Liver (tissue), 9 donors: ENCODE data around the gene ATOH7. TPM values are rescaled to one million over a fixed set of nuclear protein-coding genes. Genes with fewer than 3 reads are reported as not detected.

Experiments
- DNase-seq: peaks from one replicate; pipeline ENCODE4 v3.0.0-alpha.2; 2017; ENCODE audit warnings: low spot score
- H3K27ac ChIP-seq, 2 donors: one replicate each; pipeline ENCODE4 v1.7.0; 2013; ENCODE audit warnings: inconsistent platforms in 2 of 2, low read length in 2 of 2, control low read depth in 1 of 2, low read depth in 1 of 2, mild to moderate bottlenecking in 1 of 2
- H3K27me3 ChIP-seq, 4 donors: one replicate each; pipeline versions ENCODE4 v1.6.1 to v1.7.0; 2013; ENCODE audit warnings: low read length in 3 of 4, inconsistent platforms in 1 of 4, mild to moderate bottlenecking in 1 of 4, moderate library complexity in 1 of 4; ENCODE audit not compliant: control insufficient read depth in 4 of 4, insufficient read depth in 4 of 4
- H3K36me3 ChIP-seq, 4 donors: one replicate each; pipeline versions ENCODE4 v1.6.1 to v1.7.0; 2013; ENCODE audit warnings: low read length in 3 of 4, mild to moderate bottlenecking in 3 of 4, low read depth in 1 of 4, moderate library complexity in 1 of 4; ENCODE audit not compliant: control insufficient read depth in 4 of 4, insufficient read depth in 3 of 4
- H3K4me1 ChIP-seq, 4 donors: one replicate each; pipeline versions ENCODE4 v1.6.1 to v1.7.0; 2013; ENCODE audit warnings: low read length in 3 of 4, mild to moderate bottlenecking in 3 of 4, moderate library complexity in 1 of 4; ENCODE audit not compliant: control insufficient read depth in 4 of 4, insufficient read depth in 4 of 4
- H3K4me3 ChIP-seq, 3 donors: one replicate each; pipeline versions ENCODE4 v1.6.1 to v1.7.0; 2013; ENCODE audit warnings: low read length in 3 of 3, control low read depth in 1 of 3, low read depth in 1 of 3, mild to moderate bottlenecking in 1 of 3
- H3K9ac ChIP-seq, 2 donors: one replicate each; pipeline ENCODE4 v1.7.0; 2013; ENCODE audit warnings: low read length in 2 of 2, mild to moderate bottlenecking in 2 of 2, moderate library complexity in 2 of 2, control low read depth in 1 of 2, low read depth in 1 of 2
- H3K9me3 ChIP-seq, 4 donors: one replicate each; pipeline versions ENCODE4 v1.6.1 to v1.7.0; 2013; ENCODE audit warnings: low read length in 3 of 4; ENCODE audit not compliant: control insufficient read depth in 4 of 4
- EGR1 ChIP-seq, 2 donors: IDR thresholded peaks; 2 replicates each; pipeline ENCODE4 v1.6.1; 2016 to 2018; ENCODE audit warnings: antibody characterized with exemption in 2 of 2, low read depth in 2 of 2
- FOXA1 ChIP-seq: IDR thresholded peaks from 2 replicates; pipeline ENCODE4 v1.6.1; 2016; ENCODE audit warnings: antibody characterized with exemption
- FOXA2 ChIP-seq: IDR thresholded peaks from 2 replicates; pipeline ENCODE4 v1.6.1; 2016; ENCODE audit warnings: antibody characterized with exemption
- GABPA ChIP-seq, 2 donors: IDR thresholded peaks in 1 of 2; conservative IDR thresholded peaks in 1 of 2; 2 replicates each; pipeline ENCODE4 v1.6.1; 2016; ENCODE audit warnings: antibody characterized with exemption in 2 of 2, mild to moderate bottlenecking in 1 of 2, moderate library complexity in 1 of 2
- HNF4A ChIP-seq, 2 donors: conservative IDR thresholded peaks; 2 replicates each; pipeline ENCODE4 v1.6.1; 2016; ENCODE audit warnings: antibody characterized with exemption in 2 of 2, mild to moderate bottlenecking in 2 of 2
- HNF4G ChIP-seq: IDR thresholded peaks from 2 replicates; pipeline ENCODE4 v1.6.1; 2016; ENCODE audit warnings: antibody characterized with exemption
- JUND ChIP-seq, 2 donors: IDR thresholded peaks; 2 replicates each; pipeline ENCODE4 v1.6.1; 2016; ENCODE audit warnings: antibody characterized with exemption in 2 of 2
- MAX ChIP-seq: IDR thresholded peaks from 2 replicates; pipeline ENCODE4 v1.6.1; 2016; ENCODE audit warnings: antibody characterized with exemption
- NR2F2 ChIP-seq: IDR thresholded peaks from 2 replicates; pipeline ENCODE4 v1.6.1; 2016; ENCODE audit warnings: antibody characterized with exemption
- RAD21 ChIP-seq, 2 donors: IDR thresholded peaks; 2 replicates each; pipeline ENCODE4 v1.6.1; 2016; ENCODE audit warnings: antibody characterized with exemption in 2 of 2, mild to moderate bottlenecking in 2 of 2
- SP1 ChIP-seq: IDR thresholded peaks from 2 replicates; pipeline ENCODE4 v1.6.1; 2018; ENCODE audit warnings: antibody characterized with exemption, mild to moderate bottlenecking
- TAF1 ChIP-seq: conservative IDR thresholded peaks from 2 replicates; pipeline ENCODE4 v1.6.1; 2016; ENCODE audit warnings: antibody characterized with exemption, mild to moderate bottlenecking
- YY1 ChIP-seq: IDR thresholded peaks from 2 replicates; pipeline ENCODE4 v1.6.1; 2016; ENCODE audit warnings: antibody characterized with exemption, mild to moderate bottlenecking
- WGBS: extraction: QIAGEN DNeasy Blood & Tissue Kit; methylation state at CpG from one replicate; pipeline ENCODE4 v1.1.7; 2013; 5-methylcytosine and 5-hydroxymethylcytosine counted together
- polyA plus RNA-seq, 2 donors: library from polyadenylated mRNA; stranded (reverse) in 1 of 2; unstranded in 1 of 2; fragments of 200-250 nt in 1 of 2; fragments of >200 nt in 1 of 2; fragmentation: Nextera tagmentation in 1 of 2; extraction: Ambion mirVana in 1 of 2; gene quantifications; one replicate each; pipeline versions ENCODE4 v1.2.1 to v1.2.3, GENCODE V29; 2013 to 2015
- total RNA-seq, 2 donors: library from RNA; depleted of rRNA; stranded (reverse); fragments of >200 nt; gene quantifications; one replicate each; pipeline ENCODE4 v1.2.3, GENCODE V29; 2014
- TF ChIP-seq, protein P1 (sequence below): fragments of 150-350 bp; IDR thresholded peaks from 2 replicates; pipeline ENCODE4 v1.5.1; 2017; ENCODE audit warnings: improper control_type of control experiment, low read depth, low read length; ENCODE audit not compliant: missing input control
- TF ChIP-seq, protein P2 (sequence below): IDR thresholded peaks from 2 replicates; pipeline ENCODE4 v1.6.1; 2016; ENCODE audit warnings: antibody characterized with exemption
- TF ChIP-seq, protein P3 (sequence below): IDR thresholded peaks from 2 replicates; pipeline ENCODE4 v1.6.1; 2016; ENCODE audit warnings: antibody characterized with exemption
- TF ChIP-seq, protein P4 (sequence below): IDR thresholded peaks from 2 replicates; pipeline ENCODE4 v1.6.1; 2016; ENCODE audit warnings: antibody characterized with exemption, mild to moderate bottlenecking
- donor health status: healthy.
- donor health status: healthy.
- donor health status: healthy.
- donor health status: healthy.
- donor health status: healthy.

The ATOH7 gene
- total and polyA plus RNA-seq, 4 donors = 0.14 to 0.33 TPM; not detected in 2

- peak; percentile 56 for DNase-seq
- Histone ChIP-seq H3K27me3 (no peaks in the 10 kb centered on the region), H3K9me3 (no peaks in the 10 kb centered on the region), H3K9ac (no peak overlapping the region), H3K4me1 (peaks cover 0 to 2% (median 0%) of the 10 kb centered on the region in 4 donors), H3K4me3 (no peak overlapping the region), H3K27ac (no peak overlapping the region), H3K36me3 (no peaks in the 10 kb centered on the region)
- no peak for TF ChIP-seq EGR1 (IDR thresholded peaks at IDR 0.05; ENCODE audit: low read depth in 2 of 2)
- TF ChIP-seq HNF4A (conservative IDR thresholded peaks at IDR 0.05) = peak in 1 of 2 donors; percentile 9
- TF ChIP-seq MAX = no peak
- no peak for TF ChIP-seq FOXA1
- peak; percentile 94 to 95 for TF ChIP-seq RAD21 (IDR thresholded peaks at IDR 0.05)
- TF ChIP-seq, protein P1, sequence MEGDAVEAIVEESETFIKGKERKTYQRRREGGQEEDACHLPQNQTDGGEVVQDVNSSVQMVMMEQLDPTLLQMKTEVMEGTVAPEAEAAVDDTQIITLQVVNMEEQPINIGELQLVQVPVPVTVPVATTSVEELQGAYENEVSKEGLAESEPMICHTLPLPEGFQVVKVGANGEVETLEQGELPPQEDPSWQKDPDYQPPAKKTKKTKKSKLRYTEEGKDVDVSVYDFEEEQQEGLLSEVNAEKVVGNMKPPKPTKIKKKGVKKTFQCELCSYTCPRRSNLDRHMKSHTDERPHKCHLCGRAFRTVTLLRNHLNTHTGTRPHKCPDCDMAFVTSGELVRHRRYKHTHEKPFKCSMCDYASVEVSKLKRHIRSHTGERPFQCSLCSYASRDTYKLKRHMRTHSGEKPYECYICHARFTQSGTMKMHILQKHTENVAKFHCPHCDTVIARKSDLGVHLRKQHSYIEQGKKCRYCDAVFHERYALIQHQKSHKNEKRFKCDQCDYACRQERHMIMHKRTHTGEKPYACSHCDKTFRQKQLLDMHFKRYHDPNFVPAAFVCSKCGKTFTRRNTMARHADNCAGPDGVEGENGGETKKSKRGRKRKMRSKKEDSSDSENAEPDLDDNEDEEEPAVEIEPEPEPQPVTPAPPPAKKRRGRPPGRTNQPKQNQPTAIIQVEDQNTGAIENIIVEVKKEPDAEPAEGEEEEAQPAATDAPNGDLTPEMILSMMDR = peak; percentile 67
- no peak for TF ChIP-seq FOXA2
- TF ChIP-seq, protein P2, sequence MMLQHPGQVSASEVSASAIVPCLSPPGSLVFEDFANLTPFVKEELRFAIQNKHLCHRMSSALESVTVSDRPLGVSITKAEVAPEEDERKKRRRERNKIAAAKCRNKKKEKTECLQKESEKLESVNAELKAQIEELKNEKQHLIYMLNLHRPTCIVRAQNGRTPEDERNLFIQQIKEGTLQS = no peak
- WGBS = 44% methylated on average over 10 of the region's 10 CpGs
Measured at GRCh38 chr10:68208424-68209042, 23.4 kb downstream of the ATOH7 start.

DNA sequence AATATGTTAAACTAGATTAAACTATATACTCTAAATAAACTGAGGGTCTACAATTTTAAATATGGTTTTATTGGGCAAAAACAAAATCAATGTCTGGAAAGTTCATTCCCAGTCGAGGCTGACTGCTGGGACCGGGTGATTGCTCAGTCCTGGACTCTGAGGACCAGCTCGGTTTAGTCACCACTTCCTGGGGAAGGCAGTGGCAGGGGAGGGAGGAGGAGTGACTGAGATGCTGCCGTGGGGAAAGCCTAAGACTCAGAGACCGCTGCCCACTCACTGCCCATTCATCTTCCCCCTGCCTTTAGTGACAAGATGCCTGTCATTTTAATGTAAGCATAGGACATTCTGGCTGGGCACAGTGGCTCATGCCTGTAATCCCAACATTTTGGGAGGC lies 29.0 kb downstream of the ATOH7 start:
- Histone ChIP-seq H3K27me3 (no peaks in the 10 kb centered on the region), H3K9me3 (no peaks in the 10 kb centered on the region), H3K4me3 (no peak overlapping the region), H3K9ac (no peak overlapping the region), H3K36me3 (no peaks in the 10 kb centered on the region), H3K4me1 (no peaks in the 10 kb centered on the region), H3K27ac (no peak overlapping the region)
- no peak for DNase-seq
- 47% methylated on average over 5 of the region's 5 CpGs for WGBS
- TF ChIP-seq NR2F2 = no peak
- no peak for TF ChIP-seq HNF4A (conservative IDR thresholded peaks at IDR 0.05)
- TF ChIP-seq, protein P2 = no peak
- no peak for TF ChIP-seq MAX
- TF ChIP-seq, protein P3, sequence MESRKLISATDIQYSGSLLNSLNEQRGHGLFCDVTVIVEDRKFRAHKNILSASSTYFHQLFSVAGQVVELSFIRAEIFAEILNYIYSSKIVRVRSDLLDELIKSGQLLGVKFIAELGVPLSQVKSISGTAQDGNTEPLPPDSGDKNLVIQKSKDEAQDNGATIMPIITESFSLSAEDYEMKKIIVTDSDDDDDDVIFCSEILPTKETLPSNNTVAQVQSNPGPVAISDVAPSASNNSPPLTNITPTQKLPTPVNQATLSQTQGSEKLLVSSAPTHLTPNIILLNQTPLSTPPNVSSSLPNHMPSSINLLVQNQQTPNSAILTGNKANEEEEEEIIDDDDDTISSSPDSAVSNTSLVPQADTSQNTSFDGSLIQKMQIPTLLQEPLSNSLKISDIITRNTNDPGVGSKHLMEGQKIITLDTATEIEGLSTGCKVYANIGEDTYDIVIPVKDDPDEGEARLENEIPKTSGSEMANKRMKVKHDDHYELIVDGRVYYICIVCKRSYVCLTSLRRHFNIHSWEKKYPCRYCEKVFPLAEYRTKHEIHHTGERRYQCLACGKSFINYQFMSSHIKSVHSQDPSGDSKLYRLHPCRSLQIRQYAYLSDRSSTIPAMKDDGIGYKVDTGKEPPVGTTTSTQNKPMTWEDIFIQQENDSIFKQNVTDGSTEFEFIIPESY = no peak
- TF ChIP-seq YY1 = no peak
- TF ChIP-seq GABPA (IDR thresholded peaks at IDR 0.05 in 1 of 2, conservative IDR thresholded peaks at IDR 0.05 in 1 of 2) = no peak
- no peak for TF ChIP-seq JUND (IDR thresholded peaks at IDR 0.05)
- no peak for TF ChIP-seq RAD21 (IDR thresholded peaks at IDR 0.05)
- TF ChIP-seq, protein P4, sequence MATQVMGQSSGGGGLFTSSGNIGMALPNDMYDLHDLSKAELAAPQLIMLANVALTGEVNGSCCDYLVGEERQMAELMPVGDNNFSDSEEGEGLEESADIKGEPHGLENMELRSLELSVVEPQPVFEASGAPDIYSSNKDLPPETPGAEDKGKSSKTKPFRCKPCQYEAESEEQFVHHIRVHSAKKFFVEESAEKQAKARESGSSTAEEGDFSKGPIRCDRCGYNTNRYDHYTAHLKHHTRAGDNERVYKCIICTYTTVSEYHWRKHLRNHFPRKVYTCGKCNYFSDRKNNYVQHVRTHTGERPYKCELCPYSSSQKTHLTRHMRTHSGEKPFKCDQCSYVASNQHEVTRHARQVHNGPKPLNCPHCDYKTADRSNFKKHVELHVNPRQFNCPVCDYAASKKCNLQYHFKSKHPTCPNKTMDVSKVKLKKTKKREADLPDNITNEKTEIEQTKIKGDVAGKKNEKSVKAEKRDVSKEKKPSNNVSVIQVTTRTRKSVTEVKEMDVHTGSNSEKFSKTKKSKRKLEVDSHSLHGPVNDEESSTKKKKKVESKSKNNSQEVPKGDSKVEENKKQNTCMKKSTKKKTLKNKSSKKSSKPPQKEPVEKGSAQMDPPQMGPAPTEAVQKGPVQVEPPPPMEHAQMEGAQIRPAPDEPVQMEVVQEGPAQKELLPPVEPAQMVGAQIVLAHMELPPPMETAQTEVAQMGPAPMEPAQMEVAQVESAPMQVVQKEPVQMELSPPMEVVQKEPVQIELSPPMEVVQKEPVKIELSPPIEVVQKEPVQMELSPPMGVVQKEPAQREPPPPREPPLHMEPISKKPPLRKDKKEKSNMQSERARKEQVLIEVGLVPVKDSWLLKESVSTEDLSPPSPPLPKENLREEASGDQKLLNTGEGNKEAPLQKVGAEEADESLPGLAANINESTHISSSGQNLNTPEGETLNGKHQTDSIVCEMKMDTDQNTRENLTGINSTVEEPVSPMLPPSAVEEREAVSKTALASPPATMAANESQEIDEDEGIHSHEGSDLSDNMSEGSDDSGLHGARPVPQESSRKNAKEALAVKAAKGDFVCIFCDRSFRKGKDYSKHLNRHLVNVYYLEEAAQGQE = no peak
- no peak for TF ChIP-seq SP1
- TF ChIP-seq, protein P1 = no peak
- TF ChIP-seq HNF4G = no peak
- no peak for TF ChIP-seq EGR1 (IDR thresholded peaks at IDR 0.05; ENCODE audit: low read depth in 2 of 2)
- no peak for TF ChIP-seq TAF1
- no peak for TF ChIP-seq FOXA1
- no peak for TF ChIP-seq FOXA2
